H9 (cell line): ENCODE measurements around the gene DUOX2. TPM values are rescaled to one million over a fixed set of nuclear protein-coding genes. Genes with fewer than 3 reads are reported as not detected.
"Not testable (repeated sequence)": the region's sequence is repeated elsewhere in the genome, so short reads cannot be mapped to it uniquely, and the experiment has no call there.

ENCODE experiments used
- DNase-seq: peaks from one replicate; pipeline ENCODE4 v3.0.0-alpha.2; 2017
- H2AFZ ChIP-seq: one replicate; pipeline ENCODE4 v1.6.1; 2013; ENCODE audit warnings: mild to moderate bottlenecking, low read length, control low read depth, moderate library complexity
- H2AK5ac ChIP-seq: 2 replicates; pipeline ENCODE4 v1.6.1; 2013; ENCODE audit warnings: low read length, control low read depth, mixed read lengths; ENCODE audit not compliant: insufficient read length
- H2BK120ac ChIP-seq: one replicate; pipeline ENCODE4 v1.6.1; 2013; ENCODE audit warnings: low read depth, mild to moderate bottlenecking, low read length, control low read depth, inconsistent platforms; ENCODE audit not compliant: poor library complexity, severe bottlenecking
- H2BK12ac ChIP-seq: 2 replicates; pipeline ENCODE4 v1.6.1; 2013; ENCODE audit warnings: low read length, control low read depth, mixed read lengths, low read depth; ENCODE audit not compliant: insufficient read length
- H2BK15ac ChIP-seq: 2 replicates; pipeline ENCODE4 v1.6.1; 2013; ENCODE audit warnings: low read depth, low read length, control low read depth
- H2BK20ac ChIP-seq: one replicate; pipeline ENCODE4 v1.6.1; 2013; ENCODE audit warnings: low read depth, mild to moderate bottlenecking, low read length, control low read depth, inconsistent platforms; ENCODE audit not compliant: poor library complexity, severe bottlenecking
- H2BK5ac ChIP-seq: 2 replicates; pipeline ENCODE4 v1.6.1; 2013; ENCODE audit warnings: low read length, control low read depth, mixed read lengths; ENCODE audit not compliant: insufficient read length
- H3K14ac ChIP-seq: 2 replicates; pipeline ENCODE4 v1.6.1; 2013; ENCODE audit warnings: low read length, control low read depth; ENCODE audit not compliant: insufficient read depth
- H3K18ac ChIP-seq: 2 replicates; pipeline ENCODE4 v1.6.1; 2013; ENCODE audit warnings: low read depth, mild to moderate bottlenecking, mixed read lengths, low read length, control low read depth; ENCODE audit not compliant: insufficient read length
- H3K23ac ChIP-seq: 2 replicates; pipeline ENCODE4 v1.6.1; 2013; ENCODE audit warnings: low read length, control low read depth, mixed read lengths, low read depth; ENCODE audit not compliant: insufficient read length
- H3K23me2 ChIP-seq: 2 replicates; pipeline ENCODE4 v1.6.1; 2013; ENCODE audit warnings: low read depth, mild to moderate bottlenecking, mixed read lengths, low read length, control low read depth; ENCODE audit not compliant: insufficient read length, poor library complexity, severe bottlenecking
- H3K27ac ChIP-seq: 2 replicates; pipeline ENCODE4 v1.5.1; 2013; ENCODE audit warnings: low read length, control low read depth, mixed read lengths, low read depth; ENCODE audit not compliant: insufficient read length
- H3K27me3 ChIP-seq: 2 replicates; pipeline ENCODE4 v1.6.1; 2013; ENCODE audit warnings: low read length, control low read depth, inconsistent platforms; ENCODE audit not compliant: insufficient read depth
- H3K4ac ChIP-seq: 2 replicates; pipeline ENCODE4 v1.6.1; 2013; ENCODE audit warnings: low read depth, mild to moderate bottlenecking, control low read depth, inconsistent platforms, low read length, moderate library complexity
- H3K4me1 ChIP-seq: 2 replicates; pipeline ENCODE4 v1.6.1; 2013; ENCODE audit warnings: low read length, control low read depth, inconsistent platforms; ENCODE audit not compliant: insufficient read depth
- H3K4me2 ChIP-seq: 2 replicates; pipeline ENCODE4 v1.6.1; 2013; ENCODE audit warnings: low read length, control low read depth, mixed read lengths; ENCODE audit not compliant: insufficient read length, insufficient read depth
- H3K56ac ChIP-seq: 2 replicates; pipeline ENCODE4 v1.6.1; 2013; ENCODE audit warnings: low read depth, mild to moderate bottlenecking, mixed read lengths, low read length, control low read depth; ENCODE audit not compliant: insufficient read length
- H3K79me1 ChIP-seq: 2 replicates; pipeline ENCODE4 v1.6.1; 2013; ENCODE audit warnings: low read depth, mild to moderate bottlenecking, moderate library complexity, low read length, control low read depth, inconsistent platforms; ENCODE audit not compliant: insufficient read depth, poor library complexity, severe bottlenecking
- H3K79me2 ChIP-seq: 2 replicates; pipeline ENCODE4 v1.6.1; 2013; ENCODE audit warnings: low read length, control low read depth, inconsistent platforms; ENCODE audit not compliant: insufficient read depth
- H3K9ac ChIP-seq: 2 replicates; pipeline ENCODE4 v1.6.1; 2013; ENCODE audit warnings: low read length, control low read depth, mixed read lengths; ENCODE audit not compliant: insufficient read length; ENCODE audit errors: extremely low read depth
- H3K9me3 ChIP-seq: one replicate; pipeline ENCODE4 v1.6.1; 2013; ENCODE audit warnings: low read depth, low read length, inconsistent platforms; ENCODE audit not compliant: control insufficient read depth
- H3T11ph ChIP-seq: one replicate; pipeline ENCODE4 v1.6.1; 2013; ENCODE audit warnings: mild to moderate bottlenecking, low read length, control low read depth, inconsistent platforms
- H4K20me1 ChIP-seq: one replicate; pipeline ENCODE4 v1.6.1; 2013; ENCODE audit not compliant: control insufficient read depth, insufficient read length, insufficient read depth
- H4K5ac ChIP-seq: 2 replicates; pipeline ENCODE4 v1.6.1; 2013; ENCODE audit warnings: low read depth, mild to moderate bottlenecking, mixed read lengths, low read length, control low read depth; ENCODE audit not compliant: insufficient read length
- H4K8ac ChIP-seq: replicated peaks from 2 replicates; pipeline ENCODE4 v1.6.1; 2013; ENCODE audit warnings: low read length, control low read depth, mixed read lengths, low read depth; ENCODE audit not compliant: insufficient read length
- H4K91ac ChIP-seq: 2 replicates; pipeline ENCODE4 v1.6.1; 2013; ENCODE audit warnings: low read depth, mild to moderate bottlenecking, moderate library complexity, mixed read lengths, low read length, control low read depth; ENCODE audit not compliant: insufficient read length
- H3K27ac Mint-ChIP-seq, 3 experiments: 2 replicates in 2 of 3; 3 replicates in 1 of 3; pipeline ENCODE4 v1.8.0; 2020 to 2021; ENCODE audit warnings: mixed read lengths in 3 of 3, mild to moderate bottlenecking in 1 of 3, moderate library complexity in 1 of 3
- H3K27me3 Mint-ChIP-seq: 2 replicates; pipeline ENCODE4 v1.8.0; 2021; ENCODE audit warnings: low read depth, mild to moderate bottlenecking, moderate library complexity, mixed read lengths
- H3K36me3 Mint-ChIP-seq, 3 experiments: 2 replicates in 2 of 3; 3 replicates in 1 of 3; pipeline ENCODE4 v1.8.0; 2020 to 2021; ENCODE audit warnings: low read depth in 3 of 3, mixed read lengths in 3 of 3; ENCODE audit not compliant: insufficient read depth in 1 of 3
- H3K4me1 Mint-ChIP-seq, 2 experiments: 2 replicates each; pipeline ENCODE4 v1.8.0; 2020; ENCODE audit warnings: mixed read lengths in 2 of 2
- H3K4me3 Mint-ChIP-seq, 2 experiments: 2 replicates in 1 of 2; 3 replicates in 1 of 2; pipeline ENCODE4 v1.8.0; 2020 to 2021; ENCODE audit warnings: mild to moderate bottlenecking in 2 of 2, mixed read lengths in 2 of 2, moderate library complexity in 1 of 2
- H3K9me3 Mint-ChIP-seq, 2 experiments: 2 replicates in 1 of 2; 3 replicates in 1 of 2; pipeline ENCODE4 v1.8.0; 2020; ENCODE audit warnings: mild to moderate bottlenecking in 2 of 2, mixed read lengths in 2 of 2, moderate library complexity in 1 of 2
- CTCF ChIP-seq: fragments of 200-600 bp; sonication (generic); conservative IDR thresholded peaks from 3 replicates; pipeline ENCODE4 v1.8.0; 2021; ENCODE audit warnings: antibody characterized with exemption, mild to moderate bottlenecking
- WGBS: extraction: QIAGEN DNeasy Blood & Tissue Kit; methylation state at CpG from one replicate; pipeline ENCODE4 v1.1.7; 2013; ENCODE audit warnings: missing lambda C conversion rate, low lambda C conversion rate, mixed read lengths; ENCODE audit not compliant: insufficient read length; ENCODE audit errors: extremely low coverage; 5-methylcytosine and 5-hydroxymethylcytosine counted together
- total RNA-seq: library from RNA; stranded (reverse); gene quantifications from 2 replicates; pipeline ENCODE4 v1.2.1, GENCODE V29; 2021

DUOX2 gene
- total RNA-seq, 1 experiment from 2014 or later, result 0.42 TPM

- Histone ChIP-seq H3K4me1 (no peaks in the 10 kb centered on the region), H3K56ac (no peak overlapping the region), H3K9ac (no peak overlapping the region), H3K4me2 (no peak overlapping the region), H3K79me2 (no peaks in the 10 kb centered on the region), H2BK20ac (no peak overlapping the region), H3K79me1 (no peaks in the 10 kb centered on the region), H2AFZ (no peak overlapping the region), H3K27ac (no peak overlapping the region), H2BK15ac (no peak overlapping the region), H2AK5ac (no peak overlapping the region), H3K27me3 (no peaks in the 10 kb centered on the region), H4K20me1 (no peaks in the 10 kb centered on the region), H3K14ac (no peak overlapping the region), H4K91ac (no peak overlapping the region), H4K5ac (no peak overlapping the region), H4K8ac (no peak overlapping the region), H3T11ph (no peak overlapping the region), H2BK120ac (no peak overlapping the region), H3K18ac (no peak overlapping the region), H3K9me3 (no peaks in the 10 kb centered on the region), H2BK12ac (no peak overlapping the region), H3K23me2 (no peaks in the 10 kb centered on the region), H2BK5ac (no peak overlapping the region), H3K23ac (no peak overlapping the region), H3K4ac (no peak overlapping the region)
- Mint-ChIP-seq H3K27me3 (no peaks in the 10 kb centered on the region), H3K4me3 (no peak overlapping the region), H3K36me3 (peaks cover 20 to 43% (median 31%) of the 10 kb centered on the region in 3 experiments; a peak in 6 of 7 replicates), H3K9me3 (no peaks in the 10 kb centered on the region), H3K4me1 (no peaks in the 10 kb centered on the region), H3K27ac (no peak overlapping the region)
- DNase-seq, result no peak
- TF ChIP-seq CTCF, result no peak
- no CpG with 5 or more reads among the region's 4 CpGs for WGBS
These were observed 49.6 kb downstream of the DUOX2 start for GRCh38 chr15:45064386-45064785.

- peaks cover 28 to 49% (median 35%) of the 10 kb centered on the region in 3 experiments for H3K36me3 Mint-ChIP-seq
- not testable (repeated sequence) for H3K23ac ChIP-seq, H3K4me1 Mint-ChIP-seq
These were observed 51.7 kb downstream of the DUOX2 start for GRCh38 chr15:45062301-45062700.

More at GRCh38 chr15:45062301-45062700, 51.7 kb downstream of the DUOX2 start:
- H2BK15ac ChIP-seq, H3K14ac ChIP-seq, H3K27ac ChIP-seq, H2AFZ ChIP-seq, H3K79me2 ChIP-seq, H2AK5ac ChIP-seq, H3K27me3 ChIP-seq, H3K56ac ChIP-seq, H2BK120ac ChIP-seq, H3K4me2 ChIP-seq, H4K20me1 ChIP-seq, H4K8ac ChIP-seq, H3K9ac ChIP-seq, H2BK5ac ChIP-seq, H4K5ac ChIP-seq, H3K4me3 Mint-ChIP-seq, H3K18ac ChIP-seq, H3K9me3 ChIP-seq, H2BK12ac ChIP-seq, H2BK20ac ChIP-seq, DNase-seq, H3K4me1 ChIP-seq, H3K27me3 Mint-ChIP-seq, H3K27ac Mint-ChIP-seq, H3K4ac ChIP-seq, H3K23me2 ChIP-seq, H3T11ph ChIP-seq, H4K91ac ChIP-seq, H3K79me1 ChIP-seq: not testable (repeated sequence)
- WGBS, result no CpG with 5 or more reads among the region's 7 CpGs
- H3K9me3 Mint-ChIP-seq, result peaks cover 11 to 12% of the 10 kb centered on the region in 2 experiments
